GM19372 (cell line): ENCODE results near the gene PRDX5.

Experiments
- ATAC-seq: cut with Tn5 transposase; IDR thresholded peaks from one replicate; pipeline ENCODE4 v1.9.1; 2021; ENCODE audit warnings: mild to moderate bottlenecking, low read depth, moderate library complexity; ENCODE audit not compliant: unreplicated experiment

The PRDX5 gene

DNA sequence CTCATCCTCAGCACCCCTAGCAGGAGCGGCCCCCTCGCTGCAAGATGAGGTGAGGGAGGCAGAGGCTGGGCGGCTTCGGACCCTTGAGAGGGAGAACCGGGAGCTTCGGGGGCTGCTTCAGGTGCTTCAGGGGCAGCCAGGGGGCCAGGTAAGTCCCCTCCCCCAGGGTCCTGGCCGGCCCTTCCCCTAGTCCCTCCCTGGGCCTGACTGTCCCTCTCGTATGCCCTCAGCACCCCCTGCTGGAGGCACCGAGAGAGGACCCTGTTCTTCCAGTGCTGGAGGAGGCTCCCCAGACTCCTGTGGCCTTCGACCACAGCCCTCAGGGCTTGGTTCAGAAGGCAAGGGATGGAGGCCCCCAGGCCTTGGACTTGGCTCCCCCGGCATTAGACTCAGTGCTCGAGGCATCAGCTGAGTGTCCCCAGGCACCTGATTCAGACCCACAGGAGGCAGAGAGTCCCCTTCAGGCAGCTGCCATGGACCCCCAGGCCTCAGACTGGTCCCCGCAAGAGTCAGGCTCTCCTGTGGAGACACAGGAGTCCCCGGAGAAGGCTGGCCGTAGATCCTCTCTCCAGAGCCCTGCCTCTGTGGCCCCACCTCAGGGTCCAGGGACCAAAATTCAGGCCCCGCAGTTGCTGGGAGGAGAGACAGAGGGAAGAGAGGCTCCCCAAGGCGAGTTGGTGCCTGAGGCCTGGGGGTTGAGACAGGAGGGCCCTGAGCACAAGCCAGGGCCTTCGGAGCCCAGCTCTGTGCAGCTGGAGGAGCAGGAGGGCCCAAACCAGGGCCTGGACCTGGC lies 26.0 kb downstream of the PRDX5 start:
- ATAC-seq: no peak

DNA sequence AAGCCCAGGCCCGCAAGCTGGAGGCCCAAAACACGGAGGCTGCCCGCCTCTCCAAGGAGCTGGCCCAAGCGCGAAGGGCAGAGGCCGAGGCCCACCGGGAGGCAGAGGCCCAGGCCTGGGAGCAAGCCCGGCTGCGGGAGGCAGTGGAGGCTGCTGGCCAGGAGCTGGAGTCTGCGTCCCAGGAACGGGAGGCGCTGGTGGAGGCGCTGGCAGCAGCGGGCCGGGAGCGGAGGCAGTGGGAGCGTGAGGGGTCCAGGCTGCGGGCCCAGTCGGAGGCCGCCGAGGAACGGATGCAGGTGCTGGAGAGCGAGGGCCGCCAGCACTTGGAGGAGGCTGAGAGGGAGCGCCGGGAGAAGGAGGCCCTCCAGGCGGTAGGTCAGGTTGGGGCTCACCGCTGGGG lies 26.9 kb downstream of the PRDX5 start:
- no peak for ATAC-seq

DNA sequence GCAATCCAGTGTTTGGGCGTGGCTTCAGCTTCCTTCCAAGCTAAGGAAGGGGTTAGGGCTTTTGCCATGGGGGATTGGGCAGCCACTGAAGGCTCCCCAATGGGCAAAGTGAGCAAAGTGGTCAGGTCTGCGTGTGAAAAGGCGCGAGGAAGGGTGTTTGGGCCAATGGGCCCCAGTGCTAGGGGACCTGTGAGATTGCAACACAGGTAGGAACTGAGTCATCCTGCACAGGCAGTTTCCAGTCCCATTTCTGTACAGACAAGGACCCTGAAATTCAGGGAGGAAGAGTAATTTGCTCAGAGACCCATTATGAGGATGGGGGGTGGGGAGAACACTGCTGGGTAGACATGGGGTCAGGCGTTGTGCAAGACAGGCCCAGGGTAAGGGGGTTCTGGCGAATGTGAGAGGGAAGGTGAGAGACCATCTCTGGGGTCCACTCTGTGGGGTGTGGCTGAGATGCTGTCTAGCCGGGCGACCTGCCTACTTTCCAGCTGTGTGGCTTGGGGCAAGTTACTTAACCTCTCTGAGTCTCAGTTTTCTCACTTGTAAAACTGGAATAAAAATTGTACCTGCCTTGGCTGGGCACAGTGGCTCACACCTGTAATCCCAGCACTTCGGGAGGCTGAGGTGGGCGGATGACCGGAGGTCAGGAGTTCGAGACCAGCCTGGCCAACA lies 29.4 kb downstream of the PRDX5 start:
- no peak for ATAC-seq

DNA sequence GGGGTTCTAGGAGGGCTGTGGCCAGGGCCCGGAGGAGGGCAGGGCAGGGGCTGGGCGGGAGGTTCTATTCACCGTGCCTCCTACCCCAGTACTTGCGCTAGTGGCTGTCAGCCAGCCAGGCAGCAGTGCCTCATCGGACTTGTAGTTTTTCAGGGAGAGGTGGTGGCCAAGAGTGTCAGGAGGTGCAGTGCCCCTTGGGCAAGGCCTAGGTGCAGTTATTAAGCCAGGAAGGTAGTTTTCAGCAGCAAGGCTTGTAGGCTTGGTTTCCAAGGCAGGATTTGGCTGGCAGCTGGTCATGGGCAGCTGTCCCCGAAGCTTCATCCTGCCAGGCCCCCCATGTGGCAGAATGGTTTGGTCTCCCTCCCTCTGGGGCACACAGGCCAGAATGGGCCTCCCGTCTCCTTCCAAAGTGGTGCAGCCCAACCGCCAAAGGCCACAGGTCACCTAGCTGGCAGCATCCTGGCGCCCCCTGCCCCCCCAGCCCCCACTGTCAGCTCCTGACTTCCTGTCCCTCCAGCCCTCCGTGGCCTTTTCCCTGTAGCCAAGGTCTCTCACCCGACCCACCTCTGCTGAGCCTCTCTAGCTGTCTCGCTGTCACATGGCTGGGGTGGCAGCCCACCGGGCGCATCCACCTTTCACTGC lies 30.6 kb downstream of the PRDX5 start:
- no peak for ATAC-seq

DNA sequence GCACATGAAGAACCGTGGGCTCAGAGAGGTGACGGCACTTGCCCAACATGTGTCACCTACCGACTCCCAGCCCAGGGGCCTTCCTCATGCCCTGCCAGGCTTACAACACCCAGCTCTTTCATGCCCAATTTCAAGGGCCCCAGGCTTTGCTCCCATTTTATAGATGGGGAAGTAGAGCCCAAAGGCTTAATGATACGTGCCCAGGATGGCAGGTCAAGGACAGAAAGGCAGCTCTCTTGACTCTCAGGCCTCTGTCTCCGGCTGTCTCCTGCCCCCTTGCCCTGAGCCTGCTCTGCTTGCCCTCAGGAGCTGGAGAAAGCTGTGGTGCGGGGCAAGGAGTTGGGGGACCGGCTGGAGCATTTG lies 31.1 kb downstream of the PRDX5 start:
- ATAC-seq: no peak

DNA sequence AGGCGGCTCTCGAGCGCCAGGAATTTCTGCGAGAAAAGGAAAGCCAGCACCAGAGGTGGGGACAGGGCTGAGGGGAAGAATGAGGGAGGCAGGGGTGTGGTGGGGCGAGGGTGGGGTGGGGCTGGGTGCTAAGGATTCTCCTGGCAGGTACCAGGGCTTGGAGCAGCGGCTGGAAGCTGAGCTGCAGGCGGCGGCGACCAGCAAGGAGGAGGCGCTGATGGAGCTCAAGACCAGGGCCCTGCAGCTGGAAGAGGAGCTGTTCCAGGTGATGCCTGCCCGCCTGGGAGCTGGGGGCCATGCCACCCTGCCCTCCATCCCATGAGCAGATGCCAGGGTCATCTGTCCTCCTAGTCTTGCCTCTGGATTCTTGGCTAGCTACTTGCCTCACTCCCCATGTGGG lies 31.5 kb downstream of the PRDX5 start:
- ATAC-seq: no peak

DNA sequence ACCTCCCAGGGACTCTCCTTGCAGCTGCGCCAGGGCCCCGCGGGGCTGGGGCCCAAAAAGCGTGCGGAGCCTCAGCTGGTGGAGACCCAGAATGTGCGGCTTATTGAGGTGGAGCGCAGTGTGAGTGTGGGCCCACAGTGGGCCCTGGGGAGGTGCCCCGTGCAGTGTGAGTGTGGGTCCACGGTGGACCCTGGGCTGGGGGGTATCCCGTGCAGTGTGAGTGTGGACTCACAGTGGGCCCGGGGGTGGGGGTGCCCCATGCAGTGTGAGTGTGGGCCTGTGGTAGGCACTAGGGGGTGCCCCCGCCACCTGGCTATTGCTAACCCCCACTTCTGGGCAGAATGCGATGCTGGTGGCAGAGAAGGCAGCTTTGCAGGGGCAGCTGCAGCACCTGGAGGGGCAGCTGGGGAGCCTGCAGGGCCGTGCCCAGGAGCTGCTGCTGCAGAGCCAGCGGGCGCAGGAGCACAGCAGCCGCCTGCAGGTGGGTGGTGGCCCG lies 33.3 kb downstream of the PRDX5 start:
- ATAC-seq: no peak

DNA sequence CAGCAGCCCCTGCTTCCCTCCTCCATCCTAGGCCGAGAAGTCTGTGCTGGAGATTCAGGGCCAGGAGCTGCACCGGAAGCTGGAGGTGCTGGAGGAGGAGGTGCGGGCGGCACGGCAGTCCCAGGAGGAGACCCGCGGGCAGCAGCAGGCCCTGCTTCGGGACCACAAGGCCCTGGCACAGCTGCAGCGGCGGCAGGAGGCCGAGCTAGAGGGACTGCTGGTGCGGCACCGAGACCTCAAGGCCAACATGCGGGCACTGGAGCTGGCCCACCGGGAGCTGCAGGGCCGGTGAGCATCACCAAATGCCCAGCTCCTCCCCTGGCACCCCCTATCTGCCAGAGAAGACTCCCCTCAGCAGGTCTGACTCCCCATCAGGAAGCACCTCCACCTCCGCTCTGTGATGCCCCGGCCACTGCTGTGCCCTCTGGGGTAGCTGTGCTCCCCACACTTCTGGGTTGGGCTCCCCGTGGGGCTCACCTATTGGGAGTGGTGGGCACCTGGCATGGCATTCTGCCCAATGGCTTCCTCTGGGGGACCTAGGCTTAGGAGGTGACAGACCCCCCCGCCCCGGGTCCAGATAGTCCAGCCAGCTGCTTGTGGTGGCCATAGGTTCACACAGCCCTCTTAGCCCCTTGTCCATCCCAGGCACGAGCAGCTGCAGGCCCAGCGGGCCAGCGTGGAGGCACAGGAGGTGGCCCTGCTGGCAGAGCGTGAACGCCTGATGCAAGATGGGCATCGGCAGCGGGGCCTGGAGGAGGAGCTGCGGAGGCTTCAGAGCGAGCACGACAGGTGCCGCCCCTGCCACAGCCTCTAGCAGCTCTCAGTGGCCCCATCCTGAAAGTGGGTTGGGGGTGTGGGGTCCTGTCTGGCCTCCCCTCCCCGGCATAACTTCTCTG lies 34.4 kb downstream of the PRDX5 start:
- ATAC-seq: no peak

DNA sequence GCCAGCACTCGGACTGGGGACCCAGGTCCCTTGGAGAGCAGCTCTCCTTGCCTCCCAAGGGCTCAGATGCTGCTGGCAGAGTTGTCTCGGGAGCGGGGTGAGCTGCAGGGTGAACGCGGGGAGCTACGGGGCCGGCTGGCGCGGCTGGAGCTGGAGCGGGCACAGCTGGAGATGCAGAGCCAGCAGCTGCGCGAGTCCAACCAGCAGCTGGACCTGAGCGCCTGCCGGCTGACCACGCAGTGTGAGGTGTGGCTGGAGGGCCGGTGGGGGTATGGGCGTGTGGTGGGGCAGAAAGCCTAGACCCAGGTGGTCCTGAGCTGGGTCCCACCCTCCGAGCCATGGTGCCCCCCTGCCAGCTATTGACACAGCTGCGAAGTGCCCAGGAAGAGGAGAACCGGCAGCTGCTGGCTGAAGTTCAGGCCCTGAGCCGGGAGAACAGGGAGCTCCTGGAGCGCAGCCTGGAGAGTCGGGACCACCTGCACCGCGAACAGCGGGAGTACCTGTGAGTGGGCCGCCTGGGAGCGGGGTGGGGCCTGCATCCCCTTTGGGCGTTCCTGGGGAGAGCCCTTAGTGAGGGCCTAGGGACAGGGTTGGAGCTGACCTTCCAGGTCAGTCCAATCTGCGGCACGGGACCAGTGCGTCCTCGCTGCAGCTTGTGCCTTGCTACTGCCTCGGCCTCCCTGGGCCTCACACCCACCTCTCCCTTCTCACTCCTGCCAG lies 35.2 kb downstream of the PRDX5 start:
- no peak for ATAC-seq

DNA sequence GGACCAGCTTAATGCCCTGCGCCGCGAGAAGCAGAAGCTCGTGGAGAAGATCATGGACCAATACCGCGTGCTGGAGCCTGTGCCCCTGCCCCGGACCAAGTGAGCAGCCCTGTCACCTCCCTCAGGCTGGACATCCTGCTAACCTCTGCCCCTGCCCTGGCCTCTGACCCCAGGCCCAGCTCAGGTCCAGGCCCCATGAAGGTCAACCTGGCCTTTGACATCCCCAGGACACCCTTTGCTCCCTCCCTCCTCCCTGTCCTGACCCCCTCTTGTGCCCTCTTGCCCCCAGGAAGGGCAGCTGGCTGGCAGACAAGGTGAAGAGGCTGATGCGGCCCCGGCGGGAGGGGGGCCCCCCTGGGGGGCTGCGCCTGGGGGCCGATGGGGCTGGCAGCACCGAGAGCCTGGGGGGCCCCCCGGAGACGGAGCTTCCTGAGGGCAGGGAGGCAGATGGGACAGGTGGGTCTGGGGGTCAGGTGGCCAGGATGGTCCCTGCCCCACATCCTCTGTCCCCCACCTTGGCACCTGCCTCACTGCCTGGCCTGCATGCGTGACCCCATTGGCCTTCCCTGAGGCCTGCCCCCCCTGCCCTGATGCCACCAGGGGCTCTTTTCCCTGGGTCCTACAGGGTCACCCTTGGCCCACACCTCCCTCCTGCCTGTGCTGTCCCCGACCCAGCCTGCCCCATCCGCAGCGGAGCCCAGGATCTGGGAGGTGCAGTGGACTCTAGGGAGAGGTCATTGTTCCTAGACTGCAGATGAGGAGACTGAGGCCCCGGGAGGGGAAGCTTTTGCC lies 36.0 kb downstream of the PRDX5 start:
- no peak for ATAC-seq

DNA sequence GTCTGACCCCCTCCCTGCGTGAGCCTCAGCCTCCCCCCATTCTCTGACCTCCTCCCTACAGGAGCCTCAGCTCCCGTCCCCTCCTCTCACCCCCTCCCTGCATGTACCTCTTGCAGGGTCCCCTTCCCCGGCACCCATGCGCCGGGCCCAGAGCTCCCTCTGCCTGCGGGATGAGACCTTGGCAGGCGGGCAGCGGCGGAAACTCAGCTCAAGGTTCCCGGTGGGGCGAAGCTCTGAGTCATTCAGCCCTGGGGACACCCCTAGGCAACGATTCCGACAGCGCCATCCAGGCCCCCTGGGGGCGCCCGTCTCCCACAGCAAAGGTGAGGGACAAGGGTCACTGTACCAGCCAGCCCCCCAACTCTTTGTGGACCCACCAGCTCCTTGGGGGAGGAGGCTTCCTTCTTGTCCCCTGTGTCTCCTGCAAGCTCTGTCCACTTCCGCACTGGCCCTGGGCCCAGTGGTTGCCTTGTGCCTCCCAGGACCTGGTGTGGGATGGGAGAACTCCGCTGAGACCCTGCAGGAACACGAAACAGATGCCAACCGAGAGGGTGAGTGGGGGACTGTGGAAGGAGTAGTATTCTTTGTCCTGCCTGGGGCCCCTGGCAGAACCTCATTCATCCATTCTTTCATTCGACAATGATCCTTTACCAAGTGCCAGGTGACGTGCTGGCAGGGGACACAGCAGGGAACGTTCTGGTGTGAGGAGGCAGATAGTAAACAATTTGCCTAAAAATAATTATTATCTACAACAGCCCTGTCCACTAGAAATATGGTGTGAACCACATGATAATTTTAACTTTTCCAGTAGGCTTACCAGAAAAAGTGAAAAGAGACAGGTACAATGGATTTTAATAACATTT lies 37.4 kb downstream of the PRDX5 start:
- no peak for ATAC-seq

DNA sequence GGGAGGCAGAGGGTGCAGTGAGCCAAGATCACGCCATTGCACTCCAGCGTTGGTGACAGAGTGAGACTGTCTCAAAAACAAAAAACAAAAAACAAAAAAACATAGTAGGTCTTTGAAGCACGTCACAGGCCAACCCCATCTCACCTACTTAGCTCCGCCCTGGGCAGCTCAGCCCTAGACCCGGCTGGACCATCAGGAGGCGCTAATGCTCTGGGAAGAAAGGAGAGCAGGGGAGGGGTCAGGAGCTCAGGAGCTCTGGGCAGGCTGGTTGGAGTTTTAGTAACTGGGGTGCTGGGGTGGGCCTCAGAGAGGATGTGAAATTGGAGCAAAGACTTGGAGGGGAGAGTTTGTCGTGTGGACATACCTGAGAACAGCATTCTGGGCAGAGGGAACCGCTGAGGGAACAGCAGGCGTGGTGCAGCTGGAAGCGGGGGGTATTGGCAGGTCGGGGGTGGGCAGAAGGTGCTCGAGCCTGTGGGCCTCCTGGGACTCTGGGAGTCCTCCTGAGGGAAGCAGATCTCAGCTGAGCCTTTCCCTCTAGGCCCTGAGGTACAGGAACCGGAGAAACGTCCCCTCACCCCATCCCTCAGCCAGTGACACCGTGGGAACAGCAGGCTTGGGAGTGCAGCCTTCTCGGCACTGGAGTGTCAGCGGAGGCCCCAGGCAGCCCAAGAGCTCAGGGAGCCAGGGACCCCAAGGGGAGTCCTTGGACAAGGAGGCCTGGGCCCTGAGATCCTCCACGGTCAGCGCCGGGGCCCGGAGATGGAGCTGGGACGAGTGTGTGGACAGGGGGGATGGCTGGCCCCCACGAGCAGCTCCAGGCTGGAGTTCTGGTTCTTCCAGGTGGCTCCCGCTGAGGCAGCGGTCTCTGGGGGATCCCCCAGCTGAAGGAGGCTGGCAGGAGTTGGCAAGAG lies 38.8 kb downstream of the PRDX5 start:
- no peak for ATAC-seq

DNA sequence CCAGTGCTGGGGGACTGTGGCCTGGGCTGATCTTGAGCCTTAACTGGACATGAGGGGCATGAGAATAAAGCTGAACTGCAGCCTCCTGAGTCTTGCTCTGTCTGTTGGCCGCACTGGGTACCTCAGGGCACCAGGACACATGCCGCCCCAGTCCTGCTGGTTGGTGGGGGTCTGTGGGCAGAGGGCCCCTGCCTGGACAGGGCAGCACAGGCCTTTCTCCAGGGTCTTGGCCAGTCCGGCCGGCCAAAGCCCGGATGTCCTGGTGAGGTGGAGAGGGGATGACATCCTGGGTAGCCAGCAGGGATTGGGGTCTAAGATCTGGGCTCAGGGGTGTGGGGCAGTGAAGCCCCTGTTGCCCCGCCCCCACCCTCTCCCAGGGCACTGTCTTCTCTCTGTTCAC lies 39.5 kb downstream of the PRDX5 start:
- ATAC-seq: no peak

DNA sequence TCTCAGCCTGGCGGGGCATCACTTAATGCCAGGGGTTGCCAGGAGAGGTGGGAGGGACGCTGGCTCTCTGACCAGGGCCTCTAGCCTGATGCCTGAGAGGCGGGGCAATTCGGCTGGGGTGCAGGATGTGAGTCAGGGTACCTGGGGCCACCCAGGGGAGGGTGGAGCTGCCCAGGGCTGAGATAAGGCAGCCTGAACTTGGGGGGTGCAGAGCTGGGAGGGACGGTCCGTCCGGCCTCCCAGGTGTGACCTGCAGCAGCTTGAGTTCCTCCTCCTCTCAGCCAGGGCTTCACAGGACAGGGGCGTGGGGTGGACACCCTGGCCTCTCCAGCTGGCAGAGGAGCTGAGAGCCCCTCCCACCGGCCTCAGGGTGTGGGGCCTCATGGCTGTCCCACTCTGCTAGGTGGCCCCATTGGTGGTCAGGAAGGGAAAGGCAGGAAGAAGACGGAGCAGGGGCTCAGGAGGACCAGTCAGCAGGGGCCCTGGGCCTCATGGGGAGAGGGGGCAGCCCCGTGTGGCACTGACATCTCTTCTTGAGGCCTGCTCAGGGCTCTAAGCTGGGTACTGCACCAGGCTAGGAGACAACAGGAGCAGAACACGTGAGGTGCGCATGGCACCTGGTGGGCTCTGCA lies 40.1 kb downstream of the PRDX5 start:
- no peak for ATAC-seq

DNA sequence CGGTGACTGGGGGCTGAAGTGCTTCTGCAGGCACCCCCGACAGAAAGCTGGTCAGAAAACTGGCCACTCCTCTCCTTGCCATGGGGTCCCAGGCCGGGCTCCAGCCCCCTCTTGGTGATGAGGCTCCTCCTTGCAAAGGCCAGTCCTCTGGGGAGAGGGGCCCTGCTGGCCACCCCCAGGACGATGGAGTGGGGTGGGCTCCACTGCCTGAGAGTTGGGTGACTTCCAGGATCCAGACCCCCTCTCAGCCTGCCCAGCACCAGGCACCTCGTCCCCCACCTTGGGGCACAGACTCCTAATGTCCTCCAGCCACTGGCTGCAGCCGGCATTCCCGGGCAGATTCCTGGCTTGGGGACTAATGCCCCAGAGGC lies 40.6 kb downstream of the PRDX5 start:
- ATAC-seq: no peak

DNA sequence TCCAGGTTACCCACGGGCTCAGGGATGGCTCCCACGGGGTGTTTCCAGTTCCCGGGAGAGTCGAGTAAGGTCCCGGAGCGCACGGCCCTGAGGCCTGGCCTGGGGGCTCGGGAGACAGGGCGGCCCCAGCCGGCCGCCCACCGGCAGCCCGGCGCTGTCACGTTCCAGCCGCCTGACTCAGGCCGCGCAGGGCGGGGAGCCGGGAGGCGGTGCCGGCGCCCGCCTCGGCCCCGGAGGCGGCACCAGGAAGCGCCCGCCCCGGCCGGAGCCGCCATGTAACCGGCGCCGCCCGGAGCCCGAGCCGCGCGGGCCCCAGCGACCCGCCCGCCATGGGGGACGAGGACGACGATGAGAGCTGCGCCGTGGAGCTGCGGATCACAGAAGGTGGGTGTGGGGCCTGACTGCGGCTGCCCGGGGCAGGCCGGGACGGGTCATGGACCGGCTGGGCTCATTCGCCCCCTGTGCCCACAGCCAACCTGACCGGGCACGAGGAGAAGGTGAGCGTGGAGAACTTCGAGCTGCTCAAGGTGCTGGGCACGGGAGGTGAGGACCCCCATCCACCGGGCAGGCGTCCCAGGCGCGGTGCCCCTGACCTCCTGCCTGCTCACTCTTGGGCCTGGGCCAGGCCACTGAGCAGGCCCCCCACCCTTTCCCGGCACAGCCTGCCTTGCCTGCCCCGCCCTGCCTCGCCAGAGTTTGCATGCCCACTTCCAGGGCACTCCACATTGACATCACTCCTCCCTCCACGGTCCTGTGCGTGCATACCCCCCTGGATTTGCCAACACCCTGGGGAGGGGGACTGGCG lies 41.2 kb downstream of the PRDX5 start, which contains the start of gene RPS6KA4:
RPS6KA4 (plus strand) TSS at position 256 of the 805 bp plus-strand sequence; CDS start at position 330, 74 bp downstream.
- ATAC-seq: no peak
